BLaER1 treated with 17β-estradiol and CSF1 and Interleukin-3, amounts not matched to agents 10 nM and 100 nM (cell line): ENCODE results near the gene CAB39.
"Not testable (repeated sequence)": the region's sequence is repeated elsewhere in the genome, so short reads cannot be mapped to it uniquely, and the experiment has no call there.

ENCODE experiments used
- H3K27ac ChIP-seq, 11 experiments: shearing (Covaris generic); formaldehyde crosslinking; 2 replicates each; pipeline ENCODE4 v1.8.1; 2022
- H3K27me3 ChIP-seq, 11 experiments: shearing (Covaris generic); formaldehyde crosslinking; 2 replicates each; pipeline ENCODE4 v1.8.1; 2022
- H3K36me3 ChIP-seq, 11 experiments: shearing (Covaris generic); formaldehyde crosslinking; 2 replicates each; pipeline ENCODE4 v1.8.1; 2022
- H3K4me1 ChIP-seq, 10 experiments: shearing (Covaris generic); formaldehyde crosslinking; 2 replicates each; pipeline ENCODE4 v1.8.1; 2022
- H3K4me2 ChIP-seq, 11 experiments: shearing (Covaris generic); formaldehyde crosslinking; 2 replicates each; pipeline ENCODE4 v1.8.1; 2022
- H3K4me3 ChIP-seq, 10 experiments: shearing (Covaris generic); formaldehyde crosslinking; 2 replicates each; pipeline ENCODE4 v1.8.1; 2022
- H3K9ac ChIP-seq, 11 experiments: shearing (Covaris generic); formaldehyde crosslinking; 2 replicates each; pipeline ENCODE4 v1.8.1; 2022
- H3K9me3 ChIP-seq, 11 experiments: shearing (Covaris generic); formaldehyde crosslinking; replicated peaks in 1 of 11; 2 replicates each; pipeline ENCODE4 v1.8.1; 2022
- H4K20me1 ChIP-seq, 11 experiments: shearing (Covaris generic); formaldehyde crosslinking; 2 replicates each; pipeline ENCODE4 v1.8.1; 2022
- Cebpa-rat ChIP-seq, 11 experiments: shearing (Covaris generic); IDR thresholded peaks; 2 replicates each; pipeline ENCODE4 v1.8.1; 2022

Gene CAB39

DNA sequence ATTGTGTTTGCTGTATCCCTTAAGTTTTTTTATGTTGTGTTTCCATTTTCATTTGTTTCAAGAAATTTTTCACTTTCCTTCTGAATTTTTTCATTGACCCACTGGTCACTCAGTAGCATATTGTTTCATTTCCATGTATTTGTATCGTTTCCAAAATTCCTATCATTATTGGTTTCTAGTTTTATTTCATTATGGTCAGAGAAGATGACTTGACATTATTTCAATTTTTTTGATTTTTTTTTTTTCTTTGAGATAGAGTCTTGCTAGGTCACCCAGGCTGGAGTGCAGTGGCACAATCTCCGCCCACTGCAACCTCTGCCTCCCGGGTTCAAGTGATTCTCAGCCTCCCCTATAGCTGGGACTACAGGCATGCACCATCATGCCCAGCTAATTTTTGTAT lies 11.3 kb upstream of the CAB39 start:
- TF ChIP-seq Cebpa-rat (IDR thresholded peaks at IDR 0.05) = no peak

DNA sequence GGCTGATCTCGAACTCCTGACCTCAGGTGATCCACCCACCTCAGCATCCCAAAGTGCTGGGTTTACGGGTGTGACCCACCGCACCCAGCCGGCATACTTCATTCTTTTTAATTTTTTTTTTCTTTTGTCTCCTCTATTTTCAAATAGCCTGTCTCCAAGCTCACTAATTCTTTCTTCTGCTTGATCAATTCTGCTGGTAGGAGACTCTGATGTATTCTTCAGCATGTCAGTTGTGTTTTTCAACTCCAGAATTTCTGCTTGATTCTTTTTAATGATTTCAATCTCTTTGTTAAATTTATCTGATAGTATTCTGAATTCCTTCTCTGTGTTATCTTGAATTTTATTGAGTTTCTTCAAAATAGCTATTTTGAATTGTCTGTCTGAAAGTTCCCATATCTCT lies 10.2 kb upstream of the CAB39 start:
- H3K4me3 ChIP-seq, H3K9ac ChIP-seq, H3K27ac ChIP-seq, H4K20me1 ChIP-seq, H3K36me3 ChIP-seq, H3K4me2 ChIP-seq, H3K27me3 ChIP-seq: not testable (repeated sequence)
- peaks cover 11 to 29% (median 20%) of the 10 kb centered on the region in 11 experiments; a peak in 21 of 22 replicates for H3K9me3 ChIP-seq
- H3K4me1 ChIP-seq = peaks cover 0 to 61% (median 7%) of the 10 kb centered on the region in 10 experiments; a peak in 9 of 20 replicates

More for the DNA sequence above, 11.3 kb upstream of the CAB39 start:
- no peaks in the 10 kb centered on the region for H3K27me3 ChIP-seq
- H3K4me1 ChIP-seq = peaks cover 0 to 61% (median 7%) of the 10 kb centered on the region in 10 experiments; a peak in 9 of 20 replicates
- H3K36me3 ChIP-seq = no peaks in the 10 kb centered on the region
- peaks cover 11 to 29% (median 20%) of the 10 kb centered on the region in 11 experiments; a peak in 21 of 22 replicates for H3K9me3 ChIP-seq
- H3K9ac ChIP-seq = no peak overlapping the region
- H4K20me1 ChIP-seq = no peaks in the 10 kb centered on the region
- H3K27ac ChIP-seq = peak overlapping the region in 3 of 11 experiments; percentile 57 to 75 (median 60); a peak in 5 of 22 replicates
- H3K4me3 ChIP-seq = no peak overlapping the region
- H3K4me2 ChIP-seq = peak overlapping the region in 3 of 11 experiments; percentile 83 to 93 (median 85); a peak in 5 of 22 replicates

DNA sequence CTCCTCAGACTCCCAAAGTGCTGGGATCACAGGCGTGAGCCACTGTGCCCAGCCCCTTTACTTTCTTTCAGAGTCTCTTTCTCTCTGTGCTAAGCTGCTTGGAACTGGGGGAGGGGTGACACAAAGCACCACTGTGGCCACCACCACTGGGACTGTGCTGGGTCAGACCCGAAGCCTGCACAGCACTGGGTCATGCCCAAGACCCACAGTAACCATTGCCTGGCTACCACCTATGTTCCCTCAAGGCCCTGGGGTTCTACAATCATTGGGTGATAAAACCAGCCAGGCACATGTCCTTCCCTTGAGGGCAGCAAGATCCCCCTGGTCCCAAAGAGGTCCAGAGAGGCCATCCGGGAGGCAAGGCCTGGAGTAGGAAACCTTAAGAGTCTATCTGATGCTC lies 9.1 kb upstream of the CAB39 start:
- Histone ChIP-seq H4K20me1 (no peaks in the 10 kb centered on the region), H3K9me3 (peaks cover 11 to 29% (median 20%) of the 10 kb centered on the region in 11 experiments; a peak in 21 of 22 replicates), H3K4me1 (peaks cover 0 to 61% (median 7%) of the 10 kb centered on the region in 10 experiments; a peak in 9 of 20 replicates), H3K4me2 (no peak overlapping the region), H3K27me3 (no peaks in the 10 kb centered on the region), H3K9ac (no peak overlapping the region), H3K36me3 (no peaks in the 10 kb centered on the region), H3K4me3 (no peak overlapping the region), H3K27ac (0 out of 22 replicates have a peak overlapping the region, but pooled peaks of 1 of the 11 experiments have one; percentile 2)
- no peak for TF ChIP-seq Cebpa-rat (IDR thresholded peaks at IDR 0.05)

DNA sequence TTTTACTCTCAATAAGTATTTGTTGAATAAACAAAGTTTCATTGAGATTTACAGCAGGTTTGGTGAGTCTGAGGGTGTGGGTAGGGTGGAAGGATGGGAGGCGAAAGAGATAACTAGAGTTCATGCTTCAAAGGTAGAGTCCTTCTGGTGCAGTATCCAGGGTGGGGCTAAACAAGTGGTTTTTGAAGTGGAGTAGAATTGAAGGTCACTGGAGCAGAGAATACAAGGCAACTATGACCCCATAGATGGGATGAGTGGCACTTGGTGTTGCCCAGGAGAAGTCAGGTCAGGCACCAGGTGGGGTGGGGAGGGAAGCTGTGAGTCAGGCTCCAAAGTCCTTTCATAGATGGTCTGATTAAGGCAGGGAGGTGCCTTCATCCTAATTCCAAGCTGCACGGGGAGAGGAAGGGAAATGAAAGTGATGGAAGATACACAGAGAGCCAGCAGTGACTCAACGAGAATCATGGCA lies 6.6 kb upstream of the CAB39 start:
- no peaks in the 10 kb centered on the region for H3K36me3 ChIP-seq
- peak overlapping the region in 3 of 11 experiments; percentile 50 to 62 (median 60); a peak in 6 of 22 replicates for H3K4me2 ChIP-seq
- no peaks in the 10 kb centered on the region for H4K20me1 ChIP-seq
- H3K4me3 ChIP-seq = no peak overlapping the region
- peaks cover under 1 to 56% (median 3%) of the 10 kb centered on the region in 10 experiments; a peak in 17 of 20 replicates for H3K4me1 ChIP-seq
- no peaks in the 10 kb centered on the region for H3K27me3 ChIP-seq
- peak overlapping the region in 2 of 11 experiments; percentile 10 to 15; a peak in 3 of 22 replicates for H3K27ac ChIP-seq
- H3K9me3 ChIP-seq = peaks cover 11 to 29% (median 20%) of the 10 kb centered on the region in 11 experiments; a peak in 21 of 22 replicates
- no peak overlapping the region for H3K9ac ChIP-seq
- TF ChIP-seq Cebpa-rat (IDR thresholded peaks at IDR 0.05) = no peak

DNA sequence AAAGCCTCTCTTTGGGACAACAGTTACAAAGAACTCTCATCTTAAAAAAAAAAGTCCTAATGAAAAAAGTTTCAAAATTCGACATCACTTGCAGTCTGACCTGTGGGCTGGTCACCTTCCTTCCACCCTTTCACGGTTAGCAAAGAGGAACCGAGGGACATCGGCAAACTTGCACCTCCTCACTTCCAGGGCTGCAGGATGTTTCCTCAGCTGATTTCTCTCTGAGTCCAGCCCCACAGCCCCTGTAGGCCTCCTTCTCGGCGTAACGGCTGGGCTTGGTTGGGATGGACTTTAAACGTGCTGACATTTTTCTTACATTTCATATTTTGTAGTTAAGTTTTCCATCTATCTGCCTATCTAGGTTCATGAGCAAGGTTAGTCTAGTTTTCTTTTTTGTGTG lies 5.7 kb upstream of the CAB39 start:
- no peaks in the 10 kb centered on the region for H3K36me3 ChIP-seq
- peaks cover 9 to 56% (median 11%) of the 10 kb centered on the region in 10 experiments for H3K4me1 ChIP-seq
- no peak overlapping the region for H3K9ac ChIP-seq
- H3K4me3 ChIP-seq = no peak overlapping the region
- peaks cover 11 to 22% (median 18%) of the 10 kb centered on the region in 11 experiments; a peak in 21 of 22 replicates for H3K9me3 ChIP-seq
- peak overlapping the region in 1 of 11 experiments; percentile 15; a peak in 1 of 22 replicates for H3K27ac ChIP-seq
- no peaks in the 10 kb centered on the region for H4K20me1 ChIP-seq
- H3K4me2 ChIP-seq = peak overlapping the region in 4 of 11 experiments; percentile 3 to 62 (median 55); a peak in 7 of 22 replicates
- TF ChIP-seq Cebpa-rat (IDR thresholded peaks at IDR 0.05) = no peak
- H3K27me3 ChIP-seq = no peaks in the 10 kb centered on the region

DNA sequence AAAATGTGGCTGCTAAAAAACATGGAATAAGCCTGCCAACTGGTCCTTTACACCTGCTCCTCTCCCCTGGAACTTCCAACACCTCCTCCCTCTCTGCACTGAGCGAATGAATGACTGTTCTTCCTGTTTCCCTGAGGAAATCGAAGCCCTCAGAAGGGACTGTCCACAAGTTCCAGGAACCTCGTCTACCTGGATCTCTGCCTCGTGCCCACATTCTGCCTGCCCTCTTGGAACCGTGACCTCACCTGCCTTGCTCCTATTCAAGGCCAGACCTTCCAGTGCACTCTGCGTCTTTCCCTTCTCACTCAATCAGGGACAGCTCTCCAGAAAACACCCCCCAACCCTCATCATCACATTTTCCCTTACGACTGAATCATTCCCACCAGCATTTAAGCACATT lies 4.4 kb upstream of the CAB39 start:
- H3K4me1 ChIP-seq = peaks cover 13 to 58% (median 15%) of the 10 kb centered on the region in 10 experiments
- 0 out of 22 replicates have a peak overlapping the region, but pooled peaks of 1 of the 11 experiments have one; percentile 5 for H3K4me2 ChIP-seq
- H3K4me3 ChIP-seq = no peak overlapping the region

DNA sequence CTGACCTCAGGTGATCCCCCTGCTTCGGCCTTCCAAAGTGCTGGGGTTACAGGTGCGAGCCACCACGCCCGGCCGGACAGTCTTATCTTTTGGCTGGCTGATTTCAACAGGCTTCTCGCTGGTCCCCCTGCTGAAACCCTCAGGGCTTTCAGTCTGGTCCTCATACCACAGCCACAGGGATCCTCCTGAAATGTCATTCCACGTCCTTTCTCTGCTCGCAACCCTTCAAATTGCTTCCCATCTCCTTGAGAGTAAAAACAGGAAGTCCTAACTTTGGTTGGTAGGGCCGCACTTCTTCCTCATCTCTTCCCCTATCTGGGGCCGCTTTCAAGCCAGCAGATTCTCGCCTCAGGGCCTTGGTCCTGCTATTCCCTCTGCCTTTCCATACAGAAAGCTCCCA lies 1.4 kb upstream of the CAB39 start:
- H3K9me3 ChIP-seq = no peaks in the 10 kb centered on the region
- peaks cover 29 to 63% (median 35%) of the 10 kb centered on the region in 10 experiments for H3K4me1 ChIP-seq
- H3K36me3 ChIP-seq = peaks cover 7 to 10% (median 9%) of the 10 kb centered on the region in 11 experiments; a peak in 16 of 22 replicates
- H3K4me3 ChIP-seq = 0 out of 20 replicates have a peak overlapping the region, but pooled peaks of 1 of the 10 experiments have one; percentile 99
- H3K9ac ChIP-seq = peak overlapping the region in 6 of 11 experiments; percentile 20 to 99 (median 98); a peak in 8 of 22 replicates
- H3K4me2 ChIP-seq = peak overlapping the region; percentile 75 to 97 (median 94)
- no peaks in the 10 kb centered on the region for H3K27me3 ChIP-seq
- H3K27ac ChIP-seq = peak overlapping the region; percentile 35 to 98 (median 93); a peak in 19 of 22 replicates
- peaks cover 25 to 35% (median 33%) of the 10 kb centered on the region in 11 experiments for H4K20me1 ChIP-seq
- TF ChIP-seq Cebpa-rat (IDR thresholded peaks at IDR 0.05) = no peak

More for the DNA sequence above, 4.4 kb upstream of the CAB39 start:
- H3K9ac ChIP-seq = no peak overlapping the region
- no peak overlapping the region for H3K27ac ChIP-seq
- no peaks in the 10 kb centered on the region for H3K36me3 ChIP-seq
- H3K9me3 ChIP-seq = peaks cover 0 to 10% (median 7%) of the 10 kb centered on the region in 11 experiments; a peak in 16 of 22 replicates
- peaks cover 0 to 5% (median 3%) of the 10 kb centered on the region in 11 experiments; a peak in 12 of 22 replicates for H4K20me1 ChIP-seq
- TF ChIP-seq Cebpa-rat (IDR thresholded peaks at IDR 0.05) = no peak
- no peaks in the 10 kb centered on the region for H3K27me3 ChIP-seq

DNA sequence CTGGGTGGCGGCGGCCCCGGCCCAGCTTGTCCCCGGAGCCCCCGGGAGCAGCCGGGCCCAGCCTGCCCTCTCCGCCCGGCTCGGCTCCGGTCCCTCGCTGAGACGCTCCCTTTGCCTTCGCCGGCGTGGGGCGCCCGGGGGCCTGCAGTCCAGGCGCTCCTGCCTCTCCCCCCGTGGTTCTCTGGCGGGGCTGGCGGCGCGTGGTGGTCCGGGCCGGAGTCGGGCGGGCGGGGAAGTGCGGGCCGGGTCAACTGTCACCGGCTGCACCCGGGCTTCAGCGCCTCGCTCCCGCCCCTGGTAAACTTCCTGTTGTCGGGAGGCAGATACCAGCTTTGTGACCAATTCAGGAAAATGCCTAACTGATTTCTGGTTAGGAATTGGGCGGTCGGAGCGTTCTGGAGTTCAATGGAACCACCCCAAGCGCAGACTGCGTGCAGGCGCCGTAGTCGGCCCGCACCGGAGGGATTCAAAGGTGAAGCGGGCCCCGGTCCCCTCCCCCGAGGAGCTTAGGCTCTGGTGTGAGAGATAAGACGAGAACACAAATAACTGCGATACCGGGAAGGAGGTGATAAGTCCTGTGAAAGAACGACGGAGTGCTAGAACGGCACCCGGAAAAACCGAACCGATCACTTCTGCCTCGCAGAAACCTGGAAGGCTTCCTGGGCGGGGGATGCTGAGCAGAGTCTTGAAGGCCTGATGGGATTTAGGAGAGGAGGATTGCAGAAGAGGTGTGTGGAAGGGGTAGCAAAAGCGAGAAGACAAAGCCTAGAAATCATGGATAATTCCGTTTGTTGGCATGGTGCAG lies 891 bp downstream of the CAB39 start:
- H3K27ac ChIP-seq = peak overlapping the region; percentile 91 to 98 (median 97)
- peak overlapping the region; percentile 92 to 100 (median 99) for H3K4me3 ChIP-seq
- peaks cover 7 to 19% (median 9%) of the 10 kb centered on the region in 11 experiments; a peak in 16 of 22 replicates for H3K36me3 ChIP-seq
- H3K4me1 ChIP-seq = peaks cover 50 to 68% (median 58%) of the 10 kb centered on the region in 10 experiments
- H3K27me3 ChIP-seq = no peaks in the 10 kb centered on the region
- no peak for TF ChIP-seq Cebpa-rat (IDR thresholded peaks at IDR 0.05)
- peak overlapping the region; percentile 71 to 94 (median 88) for H3K4me2 ChIP-seq
- H4K20me1 ChIP-seq = peaks cover 48 to 58% (median 56%) of the 10 kb centered on the region in 11 experiments
- peak overlapping the region; percentile 94 to 100 (median 99) for H3K9ac ChIP-seq
- no peaks in the 10 kb centered on the region for H3K9me3 ChIP-seq

DNA sequence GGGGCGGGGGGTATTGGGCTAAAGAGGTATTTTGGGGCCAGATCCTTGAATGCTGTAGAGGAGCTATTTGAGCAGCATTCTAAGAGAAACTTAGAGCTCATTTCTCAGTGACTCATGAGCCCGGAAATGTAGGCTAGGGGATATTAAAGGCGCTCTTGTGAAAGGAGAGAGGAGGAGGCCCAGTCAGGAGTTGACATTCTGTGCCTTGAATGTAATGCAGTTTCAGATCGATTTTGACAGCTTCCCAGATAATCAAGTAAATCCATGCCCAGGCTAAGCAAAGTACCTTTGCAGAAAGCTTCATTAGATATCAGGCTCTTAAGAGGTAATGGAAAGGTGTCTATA lies 1.5 kb downstream of the CAB39 start:
- H3K27me3 ChIP-seq = no peaks in the 10 kb centered on the region
- H3K27ac ChIP-seq = peak overlapping the region; percentile 91 to 98 (median 97)
- peaks cover 52 to 73% (median 62%) of the 10 kb centered on the region in 10 experiments for H3K4me1 ChIP-seq
- peaks cover 54 to 64% (median 62%) of the 10 kb centered on the region in 11 experiments for H4K20me1 ChIP-seq
- H3K4me3 ChIP-seq = peak overlapping the region; percentile 92 to 100 (median 99)
- H3K4me2 ChIP-seq = peak overlapping the region; percentile 71 to 94 (median 88)
- no peak for TF ChIP-seq Cebpa-rat (IDR thresholded peaks at IDR 0.05)
- H3K9me3 ChIP-seq = no peaks in the 10 kb centered on the region
- peaks cover 7 to 19% (median 9%) of the 10 kb centered on the region in 11 experiments; a peak in 16 of 22 replicates for H3K36me3 ChIP-seq
- peak overlapping the region; percentile 94 to 100 (median 99) for H3K9ac ChIP-seq
